Measurements from ENCODE around the gene TESK2. TPM values are rescaled to one million over a fixed set of nuclear protein-coding genes. Genes with fewer than 3 reads are reported as not detected.
A peak's percentile ranks its signal among the peaks of the same experiment; 100 is the strongest.

Gene TESK2
- total and polyA plus RNA-seq, 11 donors = 0.50 to 4.7 (median 1.5) TPM

DNA sequence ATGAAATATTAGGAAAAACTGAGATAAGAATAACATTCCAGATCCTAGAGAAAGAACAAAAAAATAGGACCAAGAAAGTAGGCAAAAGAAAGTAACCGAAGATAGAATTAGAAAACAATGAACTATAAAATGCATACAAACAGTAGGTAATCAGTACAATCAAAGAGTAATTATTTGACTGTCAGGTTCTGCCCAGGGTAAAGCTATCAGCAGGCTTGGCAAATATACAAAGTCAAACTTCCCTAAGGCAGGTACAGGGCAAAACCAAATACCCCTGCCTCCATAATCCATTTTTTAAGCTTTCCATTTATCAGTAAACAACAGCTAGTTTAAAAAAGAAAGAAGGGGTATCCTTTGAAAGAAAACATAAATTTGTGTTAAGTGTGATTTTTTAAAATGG, 44.4 kb downstream of the TESK2 start:
- Histone ChIP-seq H3K9me3 (no peaks in the 10 kb centered on the region), H3K4me3 (no peak overlapping the region), H3K27ac (no peak overlapping the region), H3K27me3 (no peaks in the 10 kb centered on the region), H3K36me3 (no peaks in the 10 kb centered on the region), H3K4me1 (peaks cover 0 to 11% (median 2%) of the 10 kb centered on the region in 12 donors)
- intact Hi-C loops (cut with DNase I) = loop anchor here in 1 of 10 donors (2.0 kb wide), 1 partner anchor 42 kb away; no protein-coding TSS in a partner anchor
- TF ChIP-seq POLR2A (IDR thresholded peaks at IDR 0.05) (no peak), CTCF (IDR thresholded peaks at IDR 0.05) (no peak)
- 97 to 100% (median 99%) methylated on average over 1 of the region's 1 CpG for WGBS, 4 donors
- DNase-seq (no peak), ATAC-seq (no peak)

DNA sequence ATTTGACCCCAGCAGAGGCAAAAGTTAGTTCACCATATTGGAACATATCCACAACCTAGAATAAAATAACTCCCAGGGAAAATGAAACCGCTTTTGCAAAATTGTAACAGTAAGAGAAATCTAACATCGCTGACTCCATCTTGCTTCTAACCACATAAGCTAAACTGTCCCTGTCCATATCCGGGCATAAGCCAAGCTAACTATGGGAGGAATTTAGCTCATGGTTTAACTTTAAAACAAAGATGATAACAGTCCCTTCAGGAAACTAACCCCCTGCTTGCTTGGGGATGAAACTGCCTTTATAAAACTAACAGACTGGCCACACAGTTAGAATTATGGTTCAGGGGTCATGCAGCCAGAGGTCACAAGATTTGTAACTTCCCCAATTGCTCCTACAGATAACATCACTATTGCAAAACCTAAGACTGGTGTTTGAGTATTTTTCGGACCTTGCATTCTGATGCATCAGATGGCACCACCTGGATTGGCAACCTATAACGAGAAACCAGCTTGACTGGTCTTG, 46.3 kb downstream of the TESK2 start:
- H3K36me3 ChIP-seq = no peaks in the 10 kb centered on the region
- 94 to 96% (median 95%) methylated on average over 5 of the region's 5 CpGs for WGBS, 4 donors
- intact Hi-C loops (cut with DNase I) = no loop called here

DNA sequence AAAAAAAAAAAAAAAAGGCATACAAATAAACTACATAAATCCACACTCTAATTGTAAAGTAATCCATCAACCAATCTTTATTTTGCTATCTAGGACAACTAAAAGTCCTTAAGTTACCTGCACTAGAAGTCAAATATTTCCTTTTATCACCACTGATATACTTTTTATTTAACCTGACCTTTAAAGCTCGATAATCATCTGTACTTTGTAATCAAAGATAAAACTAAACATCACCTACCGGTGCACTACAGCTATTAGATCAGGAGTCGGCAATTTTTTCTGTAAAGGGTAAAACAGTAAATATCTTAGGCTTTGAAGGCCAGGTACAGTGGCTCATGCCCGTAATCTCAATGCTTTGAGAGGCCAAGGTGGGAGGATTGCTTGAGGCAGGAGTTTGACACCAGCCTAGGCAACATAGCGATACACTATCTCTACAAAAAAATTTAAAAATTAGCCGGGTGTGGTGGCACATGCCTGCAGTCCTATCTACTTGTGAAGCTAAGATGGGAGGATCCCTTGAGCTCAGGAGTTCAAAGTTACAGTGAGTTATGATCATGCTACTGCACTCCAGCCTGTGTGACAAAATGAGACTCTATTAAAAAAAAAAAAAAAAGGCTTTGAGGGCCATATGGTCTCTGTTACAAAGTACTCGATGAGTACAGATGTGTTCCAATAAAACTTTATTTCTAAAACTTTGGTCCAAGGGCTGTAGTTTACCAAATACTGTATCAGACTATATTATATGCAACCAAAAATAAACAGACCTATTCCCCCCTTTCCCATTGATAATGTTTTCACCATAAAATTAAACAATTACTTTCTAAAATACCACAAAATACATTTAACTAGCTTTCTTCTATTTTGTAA, 47.1 kb downstream of the TESK2 start:
- TF ChIP-seq CTCF (IDR thresholded peaks at IDR 0.05) (no peak), POLR2A (IDR thresholded peaks at IDR 0.05) (no peak)
- DNase-seq (no peak), ATAC-seq (no peak)
- WGBS, 4 donors = 90 to 94% (median 93%) methylated on average over 7 of the region's 7 CpGs
- Histone ChIP-seq H3K9me3 (no peaks in the 10 kb centered on the region), H3K36me3 (no peaks in the 10 kb centered on the region), H3K27ac (no peak overlapping the region), H3K4me1 (peaks cover 0 to 11% (median 2%) of the 10 kb centered on the region in 12 donors), H3K4me3 (no peak overlapping the region), H3K27me3 (no peaks in the 10 kb centered on the region)
- intact Hi-C loops (cut with DNase I) = no loop called here

More for the DNA sequence above, 46.3 kb downstream of the TESK2 start:
- TF ChIP-seq CTCF (IDR thresholded peaks at IDR 0.05) (no peak), POLR2A (IDR thresholded peaks at IDR 0.05) (no peak)
- Histone ChIP-seq H3K27ac (no peak overlapping the region), H3K4me1 (peaks cover 0 to 11% (median 2%) of the 10 kb centered on the region in 12 donors), H3K4me3 (no peak overlapping the region), H3K9me3 (no peaks in the 10 kb centered on the region), H3K27me3 (no peaks in the 10 kb centered on the region)
- ATAC-seq (no peak), DNase-seq (no peak)

GRCh38 chr1:45442272-45442671, 48.7 kb downstream of the TESK2 start:
- ATAC-seq = peak in 1 of 4 donors; percentile 36
- peaks cover 0 to 11% (median 2%) of the 10 kb centered on the region in 12 donors for H3K4me1 ChIP-seq
- TF ChIP-seq CTCF (IDR thresholded peaks at IDR 0.05) = no peak
- no peak for TF ChIP-seq POLR2A (IDR thresholded peaks at IDR 0.05)
- no peak for DNase-seq
- H3K9me3 ChIP-seq = no peaks in the 10 kb centered on the region
- no peak overlapping the region for H3K4me3 ChIP-seq
- H3K27ac ChIP-seq = no peak overlapping the region
- intact Hi-C loops (cut with DNase I) = no loop called here
- no peaks in the 10 kb centered on the region for H3K36me3 ChIP-seq
- WGBS, 4 donors = 35 to 54% (median 39%) methylated on average over 3 of the region's 3 CpGs
- no peaks in the 10 kb centered on the region for H3K27me3 ChIP-seq

All from heart left ventricle (tissue), 16 donors.